ENCODE results near the gene TPI1. TPM values are rescaled to one million over a fixed set of nuclear protein-coding genes. Genes with fewer than 3 reads are reported as not detected.

Gene TPI1
- total RNA-seq, 1 donor from 2014 or later, result 233 TPM

GRCh38 chr12:6840761-6841515, 26.4 kb upstream of the TPI1 start, which contains the start of gene GNB3:
TSS of gene GNB3 (plus strand) at chr12:6840925. CDS start at chr12:6841288, 363 bp downstream.
- no peak for ATAC-seq
- no peak for DNase-seq (ENCODE audit: low spot score)
- intact Hi-C loops (cut with DNase I), result no loop called here

- DNase-seq (ENCODE audit: low spot score) (no peak), ATAC-seq (no peak)
- intact Hi-C loops (cut with DNase I), result no loop called here
Measured at GRCh38 chr12:6842075-6842474, 25.3 kb upstream of the TPI1 start.

GRCh38 chr12:6843118-6843902, 24.0 kb upstream of the TPI1 start:
- intact Hi-C loops (cut with DNase I), result no loop called here
- ATAC-seq (no peak), DNase-seq (ENCODE audit: low spot score) (no peak)

GRCh38 chr12:6845395-6845794, 21.9 kb upstream of the TPI1 start:
- DNase-seq (ENCODE audit: low spot score) (no peak), ATAC-seq (no peak)
- intact Hi-C loops (cut with DNase I), result no loop called here

GRCh38 chr12:6846316-6846869, 20.9 kb upstream of the TPI1 start:
- no peak for DNase-seq (ENCODE audit: low spot score)
- intact Hi-C loops (cut with DNase I), result no loop called here
- no peak for ATAC-seq

- intact Hi-C loops (cut with DNase I), result no loop called here
- DNase-seq (ENCODE audit: low spot score), result no peak
- ATAC-seq, result no peak
Measured at GRCh38 chr12:6847676-6848075, 19.7 kb upstream of the TPI1 start.

GRCh38 chr12:6849427-6849826, 17.9 kb upstream of the TPI1 start:
- DNase-seq (ENCODE audit: low spot score) (no peak), ATAC-seq (no peak)
- intact Hi-C loops (cut with DNase I), result no loop called here

GRCh38 chr12:6849976-6850560, 17.3 kb upstream of the TPI1 start:
- ATAC-seq (no peak), DNase-seq (ENCODE audit: low spot score) (no peak)
- intact Hi-C loops (cut with DNase I), result no loop called here

GRCh38 chr12:6850796-6851152, 16.6 kb upstream of the TPI1 start:
- intact Hi-C loops (cut with DNase I), result no loop called here
- ATAC-seq, result no peak
- DNase-seq (ENCODE audit: low spot score), result peak; percentile 77

GRCh38 chr12:6851153-6851920, 16.0 kb upstream of the TPI1 start, which contains the start of gene CDCA3:
TSS of gene CDCA3 (minus strand) at chr12:6851286. CDS start at chr12:6850952, 334 bp downstream.
- intact Hi-C loops (cut with DNase I), result no loop called here
- peak; percentile 88 for ATAC-seq

GRCh38 chr12:6851921-6852650, 15.2 kb upstream of the TPI1 start, which contains the start of gene USP5:
TSS of gene USP5 (plus strand) at chr12:6852150. CDS start at chr12:6852180, 30 bp downstream.
- intact Hi-C loops (cut with DNase I), result no loop called here
- peak; percentile 99 for DNase-seq (ENCODE audit: low spot score)
- ATAC-seq, result peak; percentile 95

More at GRCh38 chr12:6851153-6851920, 16.0 kb upstream of the TPI1 start, which contains the start of gene CDCA3:
- peak; percentile 97 for DNase-seq (ENCODE audit: low spot score)

- ATAC-seq (no peak), DNase-seq (ENCODE audit: low spot score) (no peak)
- intact Hi-C loops (cut with DNase I), result no loop called here
Measured at GRCh38 chr12:6852651-6853354, 14.5 kb upstream of the TPI1 start.

GRCh38 chr12:6853626-6854025, 13.7 kb upstream of the TPI1 start:
- no peak for ATAC-seq
- no peak for DNase-seq (ENCODE audit: low spot score)
- intact Hi-C loops (cut with DNase I), result no loop called here

GRCh38 chr12:6854036-6854435, 13.3 kb upstream of the TPI1 start:
- DNase-seq (ENCODE audit: low spot score) (no peak), ATAC-seq (no peak)
- intact Hi-C loops (cut with DNase I), result no loop called here

- DNase-seq (ENCODE audit: low spot score) (no peak), ATAC-seq (no peak)
- intact Hi-C loops (cut with DNase I), result no loop called here
Measured at GRCh38 chr12:6855322-6855721, 12.0 kb upstream of the TPI1 start.

GRCh38 chr12:6858799-6859198, 8.5 kb upstream of the TPI1 start:
- intact Hi-C loops (cut with DNase I), result loop anchor here (1.0 kb wide), 1 partner anchor 41 kb away; no protein-coding TSS in a partner anchor
- no peak for ATAC-seq
- DNase-seq (ENCODE audit: low spot score), result no peak

- DNase-seq (ENCODE audit: low spot score) (no peak), ATAC-seq (no peak)
- intact Hi-C loops (cut with DNase I), result no loop called here
Measured at GRCh38 chr12:6860116-6860515, 7.2 kb upstream of the TPI1 start.
